Measurements from ENCODE around the gene KCTD7.
"Not testable (repeated sequence)": the region's sequence is repeated elsewhere in the genome, so short reads cannot be mapped to it uniquely, and the experiment has no call there.

- not testable (repeated sequence) for TF ChIP-seq CTCF, POLR2A (IDR thresholded peaks at IDR 0.05)
Measured at GRCh38 chr7:66588856-66589570, 39.7 kb upstream of the KCTD7 start.
